ENCODE results near the gene COL9A3.

- TF ChIP-seq GABPA (IDR thresholded peaks at IDR 0.05; ENCODE audit: low read depth): no peak
- no peak for TF ChIP-seq CTCF (IDR thresholded peaks at IDR 0.05; ENCODE audit: insufficient read depth, low read length)
- no peak for TF ChIP-seq REST (IDR thresholded peaks at IDR 0.05; ENCODE audit: insufficient replicate concordance, low read depth)
Observed at GRCh38 chr20:62799459-62799858, 17.4 kb upstream of the COL9A3 start.

Measured in HL-60 (cell line).